Sciatic nerve (tissue), 2 donors: ENCODE data around the gene NEU1. TPM values are rescaled to one million over a fixed set of nuclear protein-coding genes. Genes with fewer than 3 reads are reported as not detected.
"Not testable (repeated sequence)": the region's sequence is repeated elsewhere in the genome, so short reads cannot be mapped to it uniquely, and the experiment has no call there.

Source experiments
- ATAC-seq: fragments of 200-7000 bp; cut with Tn5 transposase; one replicate; pipeline ENCODE4 v1.9.1; 2020; ENCODE audit warnings: mild to moderate bottlenecking, moderate library complexity
- DNase-seq: peaks from one replicate; pipeline ENCODE4 v3.0.0-alpha.2; 2020; ENCODE audit warnings: low spot score
- intact Hi-C: fragments of 100-400 bp; cut with DNase I; formaldehyde crosslinking; loops from one replicate; pipeline ENCODE4 v1.14.2; 2022
- total RNA-seq: library from RNA; stranded (reverse); fragmentation: NEBNext Ultra II Directional; extraction: Animal tissue kit (Norgen Biotek cat#: 25700); gene quantifications from one replicate; pipeline ENCODE4 v1.2.1, GENCODE V29; 2021
- donor health status: DM: no; HTN: no; CAD: no.
- donor health status: DM: no; HTN: no; CAD: no.

Gene NEU1
- total RNA-seq, 1 donor from 2014 or later, result 22.1 TPM

DNA sequence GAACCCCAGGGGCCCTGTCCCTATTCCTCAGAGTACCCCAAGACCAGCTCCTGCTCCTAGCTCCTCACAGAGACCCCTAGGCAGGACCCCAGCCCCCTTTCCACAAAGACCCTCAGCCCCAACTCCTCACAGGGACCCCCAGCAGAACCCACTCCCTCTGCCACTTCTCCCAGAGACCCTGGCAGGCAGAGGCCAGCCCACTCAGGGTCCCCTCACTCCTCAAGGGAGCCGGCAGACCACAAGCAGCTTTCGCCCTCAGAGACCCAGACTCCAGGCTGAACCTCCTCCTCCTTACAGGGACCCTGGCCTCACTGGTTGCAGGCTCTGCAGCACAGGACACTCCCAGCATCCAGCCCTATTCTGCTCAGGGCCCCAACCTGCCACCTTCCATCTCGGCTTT lies 15.6 kb upstream of the NEU1 start:
- DNase-seq (no peak), ATAC-seq (no peak)
- intact Hi-C loops, result no loop called here

DNA sequence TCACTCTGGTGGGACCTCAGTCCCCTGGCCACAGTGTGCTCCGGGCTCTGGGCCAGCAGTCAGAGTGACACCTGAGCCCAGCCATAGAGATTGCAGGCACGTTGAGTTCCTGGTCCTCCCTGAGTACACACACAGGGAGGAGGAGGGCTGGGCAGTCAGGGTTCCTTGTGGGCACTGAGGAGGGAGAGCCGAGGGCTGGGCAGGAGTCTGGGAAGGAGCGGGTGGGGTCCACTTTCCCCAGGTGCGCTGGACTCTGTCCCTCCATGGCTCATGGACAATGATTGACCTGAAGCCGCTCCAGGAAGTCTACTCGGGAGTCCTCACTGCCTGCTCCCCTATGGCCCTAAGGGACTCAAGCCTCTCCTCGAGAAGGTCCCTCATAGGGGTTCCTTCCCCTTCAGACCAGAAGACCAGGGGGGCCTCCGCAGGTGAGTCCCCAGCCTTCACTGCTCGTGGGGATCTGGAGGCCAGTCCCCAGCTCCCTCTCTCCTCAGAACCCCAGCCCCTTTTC lies 15.1 kb upstream of the NEU1 start:
- intact Hi-C loops, result no loop called here
- no peak for DNase-seq
- ATAC-seq, result no peak

DNA sequence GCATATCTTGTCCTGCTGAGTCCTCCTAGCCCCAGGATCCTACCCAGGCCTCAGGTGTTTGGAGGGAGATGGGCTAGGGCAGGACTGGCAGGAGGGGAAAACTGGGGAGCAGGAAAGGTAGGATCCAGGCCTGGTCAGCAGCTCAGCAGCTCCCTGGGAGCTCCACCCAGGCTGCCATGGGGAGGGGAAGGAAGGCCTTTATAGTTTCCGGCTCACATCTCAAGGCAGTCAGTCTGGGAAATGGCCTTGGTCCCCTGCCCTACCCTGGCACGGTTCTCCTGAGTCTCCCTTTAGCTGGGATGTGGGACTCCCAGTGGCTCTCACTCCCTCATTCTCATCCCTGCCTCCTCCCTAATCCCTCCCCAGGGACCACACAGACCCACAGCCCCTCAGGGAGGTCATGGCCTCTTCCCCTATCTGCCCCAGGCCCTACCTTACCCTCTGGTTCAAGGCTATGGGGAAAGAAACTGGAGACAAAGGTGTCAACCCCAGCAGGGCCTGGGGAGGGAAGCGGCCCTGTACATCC lies 14.6 kb upstream of the NEU1 start:
- DNase-seq, result no peak
- intact Hi-C loops, result no loop called here
- ATAC-seq, result no peak

DNA sequence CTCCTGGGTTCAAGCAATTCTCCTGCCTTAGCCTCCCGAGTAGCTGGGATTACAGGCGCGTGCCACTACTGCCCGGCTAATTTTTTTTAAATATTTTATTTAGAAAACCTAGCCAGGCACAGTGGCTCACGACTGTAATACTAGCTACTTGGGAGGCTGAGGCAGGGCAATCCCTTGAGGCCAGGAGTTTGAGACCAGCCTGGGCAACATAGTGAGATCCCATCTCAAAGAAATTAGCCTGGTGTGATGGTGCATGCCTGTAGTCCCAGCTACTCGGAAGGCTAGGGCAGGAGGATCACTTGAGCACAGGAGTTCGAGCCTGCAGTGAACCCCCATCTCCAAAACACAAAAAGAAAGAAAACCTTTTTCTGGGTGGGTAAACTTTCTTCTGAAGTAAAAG lies 13.7 kb upstream of the NEU1 start:
- DNase-seq (no peak), ATAC-seq (no peak)
- intact Hi-C loops, result no loop called here

DNA sequence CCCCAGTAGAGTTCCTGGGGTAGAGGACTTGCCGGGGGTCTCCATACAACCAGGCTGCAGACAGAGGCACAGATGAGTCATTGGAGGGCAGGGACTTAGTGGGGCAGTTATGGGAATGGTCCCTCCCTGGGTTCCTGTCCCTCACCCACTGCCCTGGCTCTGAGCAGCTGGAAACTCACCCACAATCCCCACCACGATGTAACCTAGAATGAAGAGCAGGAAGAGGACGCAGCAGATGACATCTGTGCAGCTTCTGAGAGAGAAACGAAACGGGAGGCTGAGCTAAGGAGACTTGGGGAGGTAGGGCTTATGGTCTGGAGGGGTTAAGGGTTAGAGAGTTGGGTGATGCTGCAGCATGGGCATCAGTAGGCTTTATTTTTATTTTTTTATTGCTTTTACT lies 13.3 kb upstream of the NEU1 start:
- intact Hi-C loops, result no loop called here
- no peak for ATAC-seq
- no peak for DNase-seq

DNA sequence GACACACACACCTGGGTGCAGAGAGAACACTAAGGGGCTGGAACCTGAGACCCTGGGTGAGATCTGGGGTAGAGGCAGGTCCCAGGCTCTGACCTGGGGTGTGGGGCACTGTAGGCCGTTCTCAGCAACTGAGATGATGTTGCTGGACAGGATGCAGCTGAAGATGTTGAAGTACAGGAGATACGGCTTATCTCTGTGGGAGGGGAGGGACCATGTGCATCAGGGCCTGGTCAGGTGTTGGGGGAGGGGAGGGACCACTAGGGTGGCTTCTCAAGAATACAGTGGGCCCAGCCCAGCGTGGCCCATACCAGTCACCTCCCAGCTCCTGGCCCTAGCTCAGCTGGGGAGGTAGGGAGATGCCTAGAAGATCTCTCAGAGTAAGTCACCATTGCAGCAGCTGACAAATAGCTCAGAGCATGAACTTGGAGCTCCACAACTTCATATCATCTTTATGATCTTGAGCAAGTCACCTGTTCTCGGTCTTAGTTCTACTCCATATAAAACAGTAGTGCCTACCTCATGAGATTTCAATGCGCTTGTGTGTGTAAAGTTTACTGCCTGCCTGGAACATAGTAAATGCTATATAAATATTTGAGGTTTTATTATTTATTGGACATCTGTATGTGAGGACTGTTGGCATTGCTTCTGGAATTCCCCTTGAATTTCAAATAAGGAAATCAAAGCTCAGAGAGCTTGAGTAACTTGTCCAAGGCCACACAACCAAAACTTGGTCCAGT lies 12.4 kb upstream of the NEU1 start:
- ATAC-seq (no peak), DNase-seq (no peak)
- intact Hi-C loops, result no loop called here

DNA sequence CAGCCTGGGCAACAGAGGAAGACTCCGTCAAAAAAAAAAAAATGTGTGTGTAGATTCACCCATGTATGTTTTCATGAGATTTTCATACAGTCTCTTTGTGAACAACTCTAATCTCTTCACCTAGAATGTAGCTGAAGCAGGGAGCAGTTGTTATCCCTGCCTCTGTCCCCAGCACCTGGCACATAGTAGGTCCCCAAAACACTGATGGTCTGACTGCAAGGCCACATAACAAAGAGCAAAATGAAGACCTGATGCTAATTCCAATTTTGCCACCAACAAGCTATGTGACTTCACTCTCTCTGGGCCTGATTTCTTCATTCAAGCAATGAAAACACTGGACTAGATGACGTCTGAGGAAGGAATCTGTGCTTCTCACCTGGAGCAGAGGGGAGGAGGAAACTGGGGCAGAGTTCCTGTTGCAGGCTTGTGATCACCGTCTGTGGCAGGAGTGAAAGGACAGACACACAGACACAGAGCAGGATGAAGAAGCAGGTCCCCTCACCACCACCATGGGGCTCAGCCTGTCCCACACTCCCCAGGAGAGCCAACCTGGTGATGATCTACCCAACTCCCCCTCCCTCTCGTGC lies 11.6 kb upstream of the NEU1 start:
- intact Hi-C loops, result no loop called here
- DNase-seq (no peak), ATAC-seq (no peak)

DNA sequence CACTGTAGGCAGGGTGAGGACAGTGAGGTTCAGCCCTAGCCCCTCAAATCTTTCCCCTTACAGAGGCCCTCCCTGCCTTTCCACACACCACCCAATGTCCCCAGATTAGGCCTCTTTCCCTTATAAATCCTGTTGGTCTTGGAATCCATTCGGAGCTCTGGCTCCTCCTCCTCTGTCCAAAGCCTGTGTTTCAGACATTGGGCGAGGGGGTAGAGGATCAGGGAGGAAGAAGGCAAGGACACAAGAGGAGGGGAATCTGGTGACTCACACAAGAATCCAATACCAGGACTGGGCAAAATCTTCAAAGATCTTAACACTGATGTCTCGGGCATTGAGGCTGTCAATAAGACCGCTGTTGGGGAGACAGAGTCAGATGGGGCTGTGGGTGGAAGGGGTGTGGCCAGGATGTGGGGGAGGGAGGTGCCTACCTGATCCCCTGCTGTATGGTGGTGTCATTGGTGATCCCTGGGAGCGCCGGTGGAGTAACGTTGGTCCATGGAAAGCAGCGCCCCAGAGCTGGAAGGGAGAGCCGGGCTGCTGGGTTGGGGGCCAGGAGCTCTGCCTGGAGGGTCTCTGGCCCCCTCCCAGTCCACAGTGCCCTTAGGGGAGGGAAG lies 8.5 kb upstream of the NEU1 start:
- no peak for DNase-seq
- ATAC-seq, result no peak
- intact Hi-C loops, result no loop called here

DNA sequence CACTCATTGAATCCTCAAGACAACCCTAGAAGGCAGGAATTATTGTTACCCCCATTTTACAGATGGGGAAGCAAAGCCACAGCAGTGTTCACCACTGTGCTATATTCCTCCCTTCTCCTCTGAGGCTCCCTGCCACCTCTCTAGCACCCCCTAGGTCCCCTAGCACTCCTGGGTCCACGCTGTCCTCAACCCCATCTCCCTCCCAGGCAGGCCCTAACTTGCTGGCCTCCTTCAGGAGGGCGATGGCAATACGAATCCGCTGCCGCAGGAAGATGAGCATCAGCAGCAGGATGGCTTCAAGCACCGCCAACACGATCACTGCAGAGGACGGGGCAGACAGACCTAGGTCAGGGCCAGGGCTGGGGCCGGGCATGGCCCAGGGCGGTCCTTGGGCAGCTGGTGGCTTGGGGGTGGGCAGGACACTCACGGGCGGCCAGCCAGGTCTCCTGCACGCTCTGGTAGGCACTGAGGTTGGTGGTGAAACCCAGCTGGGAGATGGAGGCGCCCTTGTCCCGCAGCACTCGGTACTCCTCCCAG lies 7.8 kb upstream of the NEU1 start:
- DNase-seq, result no peak
- intact Hi-C loops, result no loop called here
- ATAC-seq, result no peak

DNA sequence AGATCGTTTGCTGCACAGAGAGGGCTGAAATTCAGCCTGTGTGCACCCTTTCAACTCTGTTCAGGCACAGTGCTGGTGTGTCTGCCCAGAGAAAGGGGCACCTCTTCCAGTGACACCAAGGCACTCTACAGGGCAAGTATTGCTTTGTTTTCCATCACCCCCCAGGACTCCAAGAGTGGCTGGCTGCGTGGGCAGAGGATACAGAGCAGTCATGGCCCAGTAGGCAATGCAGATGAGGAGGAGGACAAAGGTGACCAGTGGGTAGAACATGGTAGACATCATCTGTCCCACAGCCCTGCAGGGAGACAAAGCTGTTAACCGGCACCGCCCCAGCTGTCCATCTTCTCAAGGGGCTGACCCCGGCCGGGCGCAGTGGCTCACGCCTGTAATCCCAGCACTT lies 6.7 kb upstream of the NEU1 start:
- ATAC-seq, result no peak
- intact Hi-C loops, result no loop called here
- no peak for DNase-seq

DNA sequence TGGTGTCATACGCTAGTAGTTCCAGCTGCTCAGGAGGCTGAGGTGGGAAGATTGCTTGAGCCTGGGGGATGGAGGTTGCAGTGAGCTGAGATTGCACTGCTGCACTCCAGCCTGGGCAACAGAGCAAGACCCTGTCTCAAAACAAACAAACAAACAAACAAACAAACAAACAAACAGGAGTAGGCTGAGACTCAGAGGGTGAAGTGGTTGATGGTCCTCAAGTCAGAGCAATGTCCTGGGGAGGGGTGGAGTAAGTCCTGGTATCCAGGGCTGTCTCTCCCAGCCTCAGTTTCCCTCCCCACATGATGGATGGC lies 6.0 kb upstream of the NEU1 start:
- ATAC-seq, DNase-seq, intact Hi-C loops: not testable (repeated sequence)

DNA sequence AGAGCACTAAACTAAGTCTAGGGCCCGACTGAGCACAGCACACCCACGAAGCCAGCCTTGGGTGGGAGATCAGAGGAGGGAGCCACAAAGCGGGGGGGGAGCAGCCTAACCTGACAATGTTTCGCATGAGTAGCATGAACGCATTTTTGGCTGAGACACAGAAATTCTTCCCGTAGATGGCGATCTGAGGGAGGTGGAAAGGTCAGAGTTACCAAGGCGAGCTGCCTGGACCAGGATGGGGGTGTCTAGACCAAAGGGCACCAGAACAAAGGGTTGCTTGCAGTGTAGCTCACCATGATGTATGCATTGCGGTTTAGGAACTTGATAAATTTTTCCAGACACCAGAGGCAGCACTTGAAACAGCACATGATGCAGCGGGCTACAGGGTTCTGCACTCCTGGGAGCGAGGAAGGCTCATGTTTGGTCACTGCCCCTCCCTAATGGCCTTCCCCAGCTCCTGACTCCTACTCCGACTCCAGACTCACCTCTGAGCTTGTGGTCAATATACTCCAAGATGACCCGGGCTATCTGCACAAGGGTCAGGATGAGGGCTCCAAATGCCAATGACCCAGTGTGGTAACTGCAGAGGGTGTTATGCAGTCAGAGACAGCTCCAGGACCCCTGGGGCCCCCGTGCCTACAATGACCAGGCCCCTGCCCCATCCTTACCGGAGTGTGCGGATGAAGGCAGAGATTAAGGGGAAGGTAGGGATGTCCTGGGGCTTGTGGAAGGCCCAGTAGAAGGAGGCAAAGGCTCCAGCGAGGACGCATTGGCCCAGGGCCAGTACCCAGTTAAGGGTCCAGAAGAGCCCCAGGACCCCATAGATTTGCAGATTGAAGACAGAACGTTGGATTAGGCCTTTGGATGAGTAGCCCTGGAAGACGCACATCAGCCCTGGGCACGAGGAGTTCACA lies 2.8 kb upstream of the NEU1 start:
- intact Hi-C loops, result no loop called here
- ATAC-seq, result no peak

DNA sequence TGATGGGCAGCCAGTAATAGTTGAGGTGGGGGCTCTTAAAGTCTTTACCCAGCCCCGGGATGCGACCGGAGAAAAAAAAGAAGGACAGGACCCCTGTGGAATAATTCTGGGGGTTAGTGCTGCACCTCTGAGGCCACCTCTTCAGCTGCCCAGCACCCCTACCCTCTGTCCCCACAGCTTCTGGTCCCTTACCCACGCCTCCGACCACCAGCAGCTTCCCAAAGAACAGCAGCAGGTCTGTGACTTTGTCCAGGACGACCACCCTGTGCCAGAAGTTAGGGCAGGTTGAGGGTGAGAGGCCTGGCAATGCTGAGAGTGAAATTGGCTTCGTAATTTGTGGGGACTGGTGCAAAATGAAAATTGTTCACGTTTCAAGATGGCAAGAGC lies 2.2 kb upstream of the NEU1 start:
- intact Hi-C loops, result no loop called here
- no peak for DNase-seq
- no peak for ATAC-seq

More for the DNA sequence above, 2.8 kb upstream of the NEU1 start:
- no peak for DNase-seq

DNA sequence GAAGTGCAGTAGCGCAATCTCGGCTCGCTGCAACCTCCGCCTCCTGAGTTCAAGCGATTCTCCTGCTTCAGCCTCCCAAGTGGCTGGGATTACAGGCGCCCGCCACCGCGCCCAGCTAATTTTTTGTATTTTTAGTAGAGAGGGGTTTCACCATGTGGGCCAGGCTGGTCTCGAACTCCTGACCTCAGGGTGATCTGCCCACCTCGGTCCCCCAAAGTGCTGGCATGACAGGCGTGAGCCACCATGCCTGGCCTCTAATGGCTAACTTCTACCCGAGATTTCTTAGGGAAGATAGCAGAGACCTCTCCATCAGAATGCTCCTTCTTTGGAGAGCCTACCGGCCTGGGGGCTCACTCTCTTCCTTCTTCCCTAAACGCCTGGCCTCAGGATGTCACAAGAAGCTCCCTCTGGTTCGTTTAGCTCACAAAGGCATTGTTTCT lies 1.5 kb upstream of the NEU1 start:
- DNase-seq, intact Hi-C loops, ATAC-seq: not testable (repeated sequence)

DNA sequence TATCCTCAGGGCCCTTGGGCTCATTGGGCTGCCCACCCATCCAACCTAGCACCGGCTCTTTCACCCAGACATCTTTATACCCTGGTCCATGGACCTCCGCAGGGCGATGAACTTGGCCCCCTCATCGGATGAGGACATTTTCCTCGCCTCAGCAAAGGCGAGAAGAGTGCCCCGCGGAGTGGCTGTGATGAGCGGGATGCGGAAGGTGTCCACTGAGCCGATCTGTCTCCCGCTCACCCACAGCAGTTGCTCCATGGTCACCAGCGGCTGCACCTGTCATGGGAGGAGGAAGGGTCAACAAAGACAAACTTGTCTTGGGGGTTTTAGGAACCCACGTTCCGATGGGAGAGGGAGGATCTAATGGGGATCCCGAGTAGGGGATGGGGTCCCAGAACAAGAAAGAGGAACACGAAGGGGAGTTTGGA lies 690 bp downstream of the NEU1 start:
- no peak for ATAC-seq
- intact Hi-C loops, result no loop called here
- DNase-seq, result no peak

DNA sequence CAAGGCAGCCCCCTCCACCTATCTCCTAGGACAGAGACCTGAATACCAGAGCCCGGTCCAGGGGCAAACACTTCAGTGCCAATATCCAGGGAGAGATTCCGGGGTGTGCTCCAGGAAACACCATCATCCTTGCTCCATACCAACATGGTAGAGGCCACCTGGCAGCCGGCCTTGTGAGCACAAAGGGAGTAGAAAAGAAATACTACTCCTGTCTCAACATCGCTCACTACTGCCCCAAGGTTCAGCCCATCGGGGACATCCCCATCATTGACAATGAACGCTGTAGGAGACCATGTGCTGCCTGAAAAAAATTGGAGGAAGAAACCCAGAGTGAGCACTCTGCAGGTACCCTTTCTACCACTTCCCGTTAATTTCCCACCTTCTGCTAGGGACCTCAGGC lies 1.5 kb downstream of the NEU1 start:
- DNase-seq (no peak), ATAC-seq (no peak)
- intact Hi-C loops, result no loop called here

DNA sequence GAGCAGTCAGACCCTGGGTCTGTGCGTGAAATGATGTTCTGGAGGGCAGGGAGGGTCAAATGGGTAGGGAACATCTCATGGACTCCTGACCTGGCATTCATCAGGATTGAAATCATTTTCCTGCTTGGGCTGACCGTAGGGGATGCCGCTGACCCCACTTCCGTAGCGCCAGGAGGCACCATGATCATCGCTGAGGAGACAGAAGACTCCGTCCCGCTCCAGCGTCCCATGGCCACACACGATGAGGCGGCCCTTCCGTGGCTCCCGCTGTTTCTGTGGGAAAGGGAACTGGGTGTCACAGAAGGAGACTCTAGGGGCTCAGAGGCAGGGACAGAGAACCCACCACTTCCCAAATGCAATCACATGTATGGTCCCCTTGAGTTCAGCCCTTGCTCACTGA lies 2.3 kb downstream of the NEU1 start:
- ATAC-seq (no peak), DNase-seq (no peak)
- intact Hi-C loops, result no loop called here

DNA sequence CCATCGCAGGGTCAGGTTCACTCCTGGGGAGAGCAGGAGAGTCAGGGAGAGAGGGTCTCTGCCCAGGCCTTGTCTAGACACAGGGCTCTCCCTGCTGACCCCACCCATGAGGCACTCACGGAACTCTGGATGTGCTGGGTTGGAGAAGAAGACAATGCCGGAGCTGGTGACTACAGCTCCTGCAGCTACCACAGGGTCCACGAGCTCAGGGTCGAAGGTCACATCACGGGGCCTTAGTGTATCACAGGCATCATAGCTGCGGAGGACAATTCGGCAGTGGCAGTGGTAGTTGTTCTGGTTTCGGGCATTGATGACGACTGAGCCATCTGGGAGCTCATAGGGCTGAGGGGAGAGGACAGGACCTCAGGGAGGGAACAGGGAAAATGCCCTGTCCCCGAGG lies 2.7 kb downstream of the NEU1 start:
- intact Hi-C loops, result no loop called here

DNA sequence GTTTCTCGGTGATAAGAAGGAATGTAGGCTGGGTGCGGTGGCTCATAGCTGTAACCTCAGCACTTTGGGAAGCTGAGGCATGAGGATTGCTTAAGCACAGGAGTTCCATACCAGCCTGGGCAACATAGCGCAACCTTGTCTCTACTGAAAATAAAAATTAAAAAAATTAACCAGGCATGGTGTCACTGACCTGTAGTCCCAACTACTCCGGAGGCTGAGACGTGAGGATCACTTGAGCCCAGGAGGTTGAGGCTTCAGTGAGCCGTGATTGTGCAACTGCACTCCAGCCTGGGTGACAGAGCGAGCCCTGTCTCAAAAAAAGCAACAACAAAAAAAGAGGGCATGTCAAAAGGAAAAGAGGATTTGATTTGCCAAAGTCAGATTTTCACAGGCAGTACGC lies 3.9 kb downstream of the NEU1 start:
- intact Hi-C loops, result no loop called here
- no peak for DNase-seq
- no peak for ATAC-seq

More for the DNA sequence above, 2.7 kb downstream of the NEU1 start:
- no peak for DNase-seq
- no peak for ATAC-seq
